Esophagus muscularis mucosa (tissue), 4 donors: ENCODE measurements around the gene CTNNA2. TPM values are rescaled to one million over a fixed set of nuclear protein-coding genes. Genes with fewer than 3 reads are reported as not detected.

Source experiments
- DNase-seq: peaks from one replicate; pipeline ENCODE4 v3.0.0-alpha.2; 2017; ENCODE audit errors: extremely low spot score
- H3K27ac ChIP-seq, 4 donors: fragments of 200-600 bp; sonication (generic); replicated peaks in 1 of 4; 1 replicate in 3 of 4; 2 replicates in 1 of 4; pipeline ENCODE4 v1.5.1; 2016 to 2019; ENCODE audit warnings: mild to moderate bottlenecking in 1 of 4
- H3K27me3 ChIP-seq, 4 donors: fragments of 200-600 bp; sonication (generic); one replicate each; pipeline versions ENCODE4 v1.5.1 to v1.6.0; 2016 to 2019
- H3K36me3 ChIP-seq, 4 donors: fragments of 200-600 bp; sonication (generic); one replicate each; pipeline ENCODE4 v1.5.1; 2016 to 2019
- H3K4me1 ChIP-seq, 4 donors: fragments of 200-600 bp; sonication (generic); one replicate each; pipeline ENCODE4 v1.5.1; 2016 to 2019
- H3K4me3 ChIP-seq, 4 donors: fragments of 200-600 bp; sonication (generic); 1 replicate in 2 of 4; 2 replicates in 2 of 4; pipeline ENCODE4 v1.5.1; 2016 to 2019; ENCODE audit warnings: mild to moderate bottlenecking in 4 of 4, moderate library complexity in 1 of 4
- H3K9me3 ChIP-seq, 4 donors: fragments of 200-600 bp; sonication (generic); 1 replicate in 3 of 4; 2 replicates in 1 of 4; pipeline ENCODE4 v1.5.1; 2016 to 2019
- EP300 ChIP-seq: sonication (generic); formaldehyde crosslinking; IDR thresholded peaks from one replicate; pipeline ENCODE4 v1.6.1; 2017; ENCODE audit warnings: antibody characterized with exemption
- POLR2A ChIP-seq: fragments of 450-650 bp; IDR thresholded peaks from one replicate; pipeline ENCODE4 v1.6.1; 2017; ENCODE audit warnings: antibody characterized with exemption, moderate library complexity, mild to moderate bottlenecking, low read depth
- POLR2AphosphoS5 ChIP-seq, 2 donors: sonication (generic); formaldehyde crosslinking; IDR thresholded peaks; one replicate each; pipeline ENCODE4 v1.6.1; 2017; ENCODE audit warnings: antibody characterized with exemption in 2 of 2
- WGBS: methylation state at CpG from one replicate; pipeline ENCODE4 v1.1.5; 2018; 5-methylcytosine and 5-hydroxymethylcytosine counted together
- intact Hi-C: fragments of 100-400 bp; cut with DNase I; formaldehyde crosslinking; loops from one replicate; pipeline ENCODE4 v1.15.1; 2023
- total RNA-seq, 4 donors: library from RNA; depleted of rRNA; stranded (reverse); fragments of >200 nt; gene quantifications; one replicate each; pipeline versions ENCODE4 v1.1.0 to v1.2.1, GENCODE V29; 2016
- TF ChIP-seq, protein P1 (sequence below), 3 experiments: fragments of 200-600 bp in 2 of 3; fragments of 450-650 bp in 1 of 3; sonication (generic) in 2 of 3; IDR thresholded peaks; one replicate each; pipeline ENCODE4 v1.5.1; 2017 to 2019; ENCODE audit warnings: antibody characterized with exemption in 3 of 3, mild to moderate bottlenecking in 2 of 3, moderate library complexity in 1 of 3

Gene CTNNA2
- total RNA-seq, 4 donors from 2014 or later: 0.42 to 2.5 (median 1.1) TPM

DNA sequence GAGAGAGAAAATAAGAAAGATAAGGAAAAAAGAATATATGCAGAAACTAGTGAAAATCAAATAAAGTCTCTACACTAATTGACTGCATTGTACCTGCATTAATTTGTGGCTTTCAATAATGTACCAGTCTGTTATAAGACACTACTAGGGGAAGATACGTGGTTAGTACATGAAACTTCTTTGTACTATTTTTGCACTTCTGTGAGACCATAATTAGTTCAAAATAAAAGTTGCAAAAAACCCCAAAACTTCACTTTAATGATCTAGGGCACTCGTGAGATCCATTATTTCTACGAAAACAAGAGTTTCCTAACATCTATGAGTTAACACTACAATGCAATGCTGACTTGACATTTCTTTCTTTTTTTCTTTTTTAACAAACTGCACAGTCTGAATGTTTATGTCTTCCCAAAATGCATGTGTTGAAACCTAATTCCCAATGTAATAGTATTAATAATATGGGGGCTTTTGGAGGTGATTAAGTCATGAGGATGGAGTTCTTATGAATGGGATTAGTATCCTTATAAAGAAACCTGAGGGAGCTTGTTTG is 954.5 kb downstream of the CTNNA2 start:
- Histone ChIP-seq H3K27me3 (no peaks in the 10 kb centered on the region), H3K4me1 (no peaks in the 10 kb centered on the region), H3K4me3 (no peak overlapping the region), H3K9me3 (peaks cover 0 to 2% (median 0%) of the 10 kb centered on the region in 4 donors), H3K27ac (no peak overlapping the region), H3K36me3 (no peaks in the 10 kb centered on the region)
- TF ChIP-seq POLR2AphosphoS5 (IDR thresholded peaks at IDR 0.05) (no peak), POLR2A (no peak), EP300 (no peak)
- TF ChIP-seq, protein P1, sequence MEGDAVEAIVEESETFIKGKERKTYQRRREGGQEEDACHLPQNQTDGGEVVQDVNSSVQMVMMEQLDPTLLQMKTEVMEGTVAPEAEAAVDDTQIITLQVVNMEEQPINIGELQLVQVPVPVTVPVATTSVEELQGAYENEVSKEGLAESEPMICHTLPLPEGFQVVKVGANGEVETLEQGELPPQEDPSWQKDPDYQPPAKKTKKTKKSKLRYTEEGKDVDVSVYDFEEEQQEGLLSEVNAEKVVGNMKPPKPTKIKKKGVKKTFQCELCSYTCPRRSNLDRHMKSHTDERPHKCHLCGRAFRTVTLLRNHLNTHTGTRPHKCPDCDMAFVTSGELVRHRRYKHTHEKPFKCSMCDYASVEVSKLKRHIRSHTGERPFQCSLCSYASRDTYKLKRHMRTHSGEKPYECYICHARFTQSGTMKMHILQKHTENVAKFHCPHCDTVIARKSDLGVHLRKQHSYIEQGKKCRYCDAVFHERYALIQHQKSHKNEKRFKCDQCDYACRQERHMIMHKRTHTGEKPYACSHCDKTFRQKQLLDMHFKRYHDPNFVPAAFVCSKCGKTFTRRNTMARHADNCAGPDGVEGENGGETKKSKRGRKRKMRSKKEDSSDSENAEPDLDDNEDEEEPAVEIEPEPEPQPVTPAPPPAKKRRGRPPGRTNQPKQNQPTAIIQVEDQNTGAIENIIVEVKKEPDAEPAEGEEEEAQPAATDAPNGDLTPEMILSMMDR (IDR thresholded peaks at IDR 0.05): no peak
- WGBS: 93% methylated on average over 3 of the region's 3 CpGs
- DNase-seq: no peak
- intact Hi-C loops: no loop called here

- TF ChIP-seq, protein P1 (IDR thresholded peaks at IDR 0.05): no peak
- TF ChIP-seq POLR2A: no peak
- no peak for TF ChIP-seq POLR2AphosphoS5 (IDR thresholded peaks at IDR 0.05)
- no peak for TF ChIP-seq EP300
- intact Hi-C loops: no loop called here
- Histone ChIP-seq H3K4me3 (no peak overlapping the region), H3K4me1 (peaks cover 0 to 5% (median 0%) of the 10 kb centered on the region in 4 donors), H3K36me3 (no peaks in the 10 kb centered on the region), H3K27ac (no peak overlapping the region), H3K9me3 (peaks cover 0 to 2% (median 0%) of the 10 kb centered on the region in 4 donors), H3K27me3 (no peaks in the 10 kb centered on the region)
- DNase-seq: no peak
- WGBS: 80% methylated on average over 1 of the region's 1 CpG
Measured at GRCh38 chr2:80469428-80469827, 956.6 kb downstream of the CTNNA2 start.

GRCh38 chr2:80473069-80473468 is 960.2 kb downstream of the CTNNA2 start:
- H3K9me3 ChIP-seq: peaks cover 0 to 2% (median 0%) of the 10 kb centered on the region in 4 donors
- peaks cover 0 to 5% (median 0%) of the 10 kb centered on the region in 4 donors for H3K4me1 ChIP-seq
- intact Hi-C loops: no loop called here
- no peaks in the 10 kb centered on the region for H3K27me3 ChIP-seq
- WGBS: 85% methylated on average over 5 of the region's 5 CpGs
- H3K36me3 ChIP-seq: no peaks in the 10 kb centered on the region
- no peak for DNase-seq
- H3K27ac ChIP-seq: no peak overlapping the region
- no peak overlapping the region for H3K4me3 ChIP-seq
- TF ChIP-seq POLR2AphosphoS5 (IDR thresholded peaks at IDR 0.05): no peak
- TF ChIP-seq, protein P1 (IDR thresholded peaks at IDR 0.05): no peak

DNA sequence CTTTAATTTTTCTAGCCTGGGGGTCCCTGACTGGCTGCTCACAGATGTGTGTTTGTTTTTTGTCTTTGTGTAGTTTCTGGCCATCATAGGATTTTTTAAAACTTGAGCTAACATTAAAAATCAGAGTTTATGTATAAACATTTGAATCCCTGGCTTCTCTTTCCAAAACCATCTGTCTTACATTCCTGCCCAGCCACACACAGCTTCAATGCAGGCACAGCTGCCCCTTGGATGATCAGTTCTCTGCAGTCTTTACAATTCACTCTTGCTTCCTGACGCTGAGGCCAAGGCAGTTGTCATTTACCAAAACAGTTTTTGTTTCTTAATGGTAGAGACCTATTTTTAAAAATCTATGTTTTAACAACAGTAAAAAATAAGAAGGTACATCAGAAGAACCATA is 960.9 kb downstream of the CTNNA2 start:
- no peak overlapping the region for H3K27ac ChIP-seq
- intact Hi-C loops: no loop called here
- TF ChIP-seq EP300: no peak
- TF ChIP-seq, protein P1 (IDR thresholded peaks at IDR 0.05): no peak
- TF ChIP-seq POLR2A: no peak
- no peak for TF ChIP-seq POLR2AphosphoS5 (IDR thresholded peaks at IDR 0.05)

GRCh38 chr2:80475970-80476369 is 963.1 kb downstream of the CTNNA2 start:
- Histone ChIP-seq H3K36me3 (no peaks in the 10 kb centered on the region), H3K9me3 (peaks cover 0 to 2% (median 0%) of the 10 kb centered on the region in 4 donors), H3K27me3 (no peaks in the 10 kb centered on the region), H3K27ac (no peak overlapping the region), H3K4me3 (no peak overlapping the region), H3K4me1 (peaks cover 0 to 5% (median 0%) of the 10 kb centered on the region in 4 donors)
- DNase-seq: no peak
- TF ChIP-seq EP300: no peak
- TF ChIP-seq, protein P1 (IDR thresholded peaks at IDR 0.05): no peak
- TF ChIP-seq POLR2AphosphoS5 (IDR thresholded peaks at IDR 0.05): no peak
- TF ChIP-seq POLR2A: no peak
- intact Hi-C loops: no loop called here
- WGBS: 67% methylated on average over 3 of the region's 3 CpGs

More for the DNA sequence above, 960.9 kb downstream of the CTNNA2 start:
- 52% methylated on average over 1 of the region's 1 CpG for WGBS
- H3K27me3 ChIP-seq: no peaks in the 10 kb centered on the region
- no peak overlapping the region for H3K4me3 ChIP-seq
- DNase-seq: no peak
- H3K4me1 ChIP-seq: peaks cover 0 to 5% (median 0%) of the 10 kb centered on the region in 4 donors
- H3K9me3 ChIP-seq: peaks cover 0 to 2% (median 0%) of the 10 kb centered on the region in 4 donors
- H3K36me3 ChIP-seq: no peaks in the 10 kb centered on the region
